NCI-H446 (cell line): Measurements from ENCODE around the gene TMEM169.
"Not testable (repeated sequence)": the region's sequence is repeated elsewhere in the genome, so short reads cannot be mapped to it uniquely, and the experiment has no call there.

Experiments
- DNase-seq, 2 experiments: peaks; one replicate each; lab custom pipeline; 2025; lab: John Stamatoyannopoulos, UW

TMEM169 gene

DNA sequence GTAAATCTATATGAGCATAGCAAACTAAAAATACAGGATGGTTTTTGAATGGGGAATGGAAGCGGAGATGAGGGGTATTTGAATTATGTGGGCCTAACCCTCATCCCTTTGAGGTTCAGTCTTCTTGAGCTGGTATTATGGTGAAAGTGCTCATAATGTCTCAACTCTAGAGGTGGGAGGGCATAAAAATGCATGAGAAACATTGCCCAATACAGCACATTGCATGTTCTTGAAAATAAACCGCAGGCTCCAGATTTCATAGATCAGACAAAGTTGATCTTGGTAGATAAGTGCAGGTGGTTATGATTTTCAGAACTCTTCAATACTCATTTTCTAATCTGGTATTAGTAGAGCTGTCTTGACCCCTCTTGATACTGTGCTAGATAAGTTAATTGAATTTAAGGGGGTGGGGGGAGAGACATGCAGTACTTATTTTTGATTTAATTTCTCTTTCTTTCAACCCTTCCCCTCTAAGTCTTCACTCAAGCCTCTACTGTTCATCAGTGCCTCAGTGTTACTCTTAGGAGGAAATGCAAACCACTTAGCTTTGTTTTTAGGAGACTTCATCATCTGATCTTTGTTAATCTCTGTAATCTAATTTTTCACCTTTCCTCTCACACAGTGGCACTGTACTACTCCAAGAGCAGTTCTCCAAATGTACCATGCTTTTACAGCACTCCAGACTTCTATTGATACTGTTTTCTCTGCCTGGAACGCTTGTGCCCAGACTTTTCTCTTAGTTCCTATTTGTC is 49.6 kb downstream of the TMEM169 start:
- DNase-seq, result no peak

- DNase-seq, result no peak
These were observed 50.9 kb downstream of the TMEM169 start for GRCh38 chr2:216132585-216132984.

- no peak for DNase-seq
These were observed 51.7 kb downstream of the TMEM169 start for GRCh38 chr2:216133397-216133796.

- DNase-seq, result no peak
These were observed 53.3 kb downstream of the TMEM169 start for GRCh38 chr2:216134958-216135541.

DNA sequence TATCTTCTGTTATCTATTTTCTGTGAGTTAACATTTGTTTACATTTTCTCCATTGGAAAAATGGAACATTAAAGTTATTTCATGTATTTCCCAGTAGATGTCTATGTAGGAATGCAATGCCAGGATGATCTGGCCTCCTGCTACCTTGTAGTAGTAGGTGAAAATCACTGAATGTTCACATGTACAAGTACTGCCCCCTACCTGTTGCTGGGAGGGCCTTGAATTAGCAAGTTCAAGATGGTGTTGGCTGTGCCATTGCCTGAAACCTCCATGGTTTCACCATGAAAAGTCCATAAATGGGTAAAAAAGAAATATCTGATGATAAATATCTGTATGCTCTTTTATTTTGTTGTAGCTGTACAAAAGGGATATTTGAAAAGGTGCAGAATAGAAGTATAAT is 58.2 kb downstream of the TMEM169 start:
- DNase-seq, result no peak

- DNase-seq, result not testable (repeated sequence)
These were observed 59.8 kb downstream of the TMEM169 start for GRCh38 chr2:216141516-216141915.

DNA sequence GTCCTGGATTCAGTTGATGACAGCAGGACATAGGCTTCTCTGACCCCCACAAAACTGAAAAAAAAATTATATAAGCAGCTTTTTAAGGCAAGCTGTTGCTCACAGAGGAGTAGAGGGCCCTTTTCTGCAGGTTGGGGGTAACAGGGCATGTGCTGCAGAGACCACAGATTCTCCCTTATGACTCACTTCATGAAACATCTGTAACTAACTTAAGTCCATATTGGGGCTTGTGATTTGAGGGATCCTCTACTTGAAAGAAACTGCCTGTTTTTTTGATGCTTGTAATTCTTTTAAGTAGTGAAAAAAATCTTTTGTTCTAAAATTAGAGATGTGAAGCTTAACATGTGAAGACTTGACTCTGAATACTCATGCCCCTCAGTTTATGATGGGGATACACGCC is 60.8 kb downstream of the TMEM169 start:
- DNase-seq, result no peak

GRCh38 chr2:216144372-216144771 is 62.7 kb downstream of the TMEM169 start:
- DNase-seq, result no peak

- DNase-seq, result no peak
These were observed 63.1 kb downstream of the TMEM169 start for GRCh38 chr2:216144857-216145256.

DNA sequence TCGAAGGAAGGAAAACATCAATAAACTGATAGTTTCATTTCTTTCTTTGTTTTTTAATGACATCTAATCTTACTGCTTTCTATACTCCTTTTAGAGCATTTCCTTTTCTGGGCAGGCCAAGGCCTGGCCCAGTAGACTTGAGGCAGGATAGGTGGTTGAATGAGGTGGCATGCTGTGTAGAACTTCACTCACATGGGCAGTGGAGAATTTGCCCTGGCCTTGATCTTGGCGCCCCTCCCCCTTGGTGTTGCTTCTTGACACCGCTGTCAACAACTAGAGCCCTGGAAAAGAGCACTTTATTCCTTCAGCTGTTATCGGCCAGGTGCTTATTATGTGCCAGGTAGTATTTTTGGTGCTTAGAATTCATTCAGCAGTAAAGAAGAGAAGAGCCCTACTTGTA is 64.9 kb downstream of the TMEM169 start:
- no peak for DNase-seq

GRCh38 chr2:216147172-216148131 is 65.7 kb downstream of the TMEM169 start:
- no peak for DNase-seq

DNA sequence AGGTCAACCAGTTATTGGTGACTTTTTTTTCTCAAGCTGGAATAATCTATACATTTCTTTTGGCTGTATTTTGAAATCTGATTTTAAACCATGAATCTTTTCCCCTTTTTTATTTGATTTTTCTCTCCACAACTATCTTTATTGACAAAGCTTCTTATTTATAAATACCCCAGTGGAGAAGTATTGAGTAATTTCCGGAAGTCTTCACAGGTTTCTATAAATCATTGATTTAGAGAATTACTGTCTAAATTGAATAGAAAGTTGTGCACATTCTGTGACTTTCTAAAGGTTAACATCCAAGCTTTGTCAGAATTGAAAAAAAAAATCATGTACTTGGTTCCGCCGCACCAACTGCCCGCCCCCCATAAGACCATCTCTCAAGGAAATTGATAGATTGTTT is 67.3 kb downstream of the TMEM169 start:
- no peak for DNase-seq

- DNase-seq, result no peak
These were observed 68.0 kb downstream of the TMEM169 start for GRCh38 chr2:216149741-216150140.

GRCh38 chr2:216151313-216152025 is 69.8 kb downstream of the TMEM169 start:
- no peak for DNase-seq
